ENCODE results near the gene MRPS15.

DNA sequence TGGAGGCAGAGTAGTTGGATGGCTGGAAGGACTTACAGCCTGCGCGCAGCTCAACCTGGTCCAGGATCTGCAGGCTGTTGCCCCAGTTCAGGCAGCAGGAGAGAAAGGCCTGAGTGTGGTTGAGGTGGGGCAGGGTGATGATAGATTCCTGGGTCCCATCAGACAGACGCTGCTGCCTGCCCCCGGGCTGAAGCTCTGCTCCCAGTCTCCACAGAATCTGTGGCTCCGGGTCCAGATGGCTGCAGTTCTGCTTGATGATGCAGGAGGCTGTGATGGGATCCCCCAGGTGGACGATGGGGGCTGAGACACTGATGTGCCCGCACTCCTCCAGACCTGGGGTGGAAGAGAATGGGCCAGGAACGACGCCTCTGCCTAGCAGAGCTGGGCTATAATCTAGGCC, 11.2 kb upstream of the MRPS15 start:
- TF ChIP-seq, protein P1, sequence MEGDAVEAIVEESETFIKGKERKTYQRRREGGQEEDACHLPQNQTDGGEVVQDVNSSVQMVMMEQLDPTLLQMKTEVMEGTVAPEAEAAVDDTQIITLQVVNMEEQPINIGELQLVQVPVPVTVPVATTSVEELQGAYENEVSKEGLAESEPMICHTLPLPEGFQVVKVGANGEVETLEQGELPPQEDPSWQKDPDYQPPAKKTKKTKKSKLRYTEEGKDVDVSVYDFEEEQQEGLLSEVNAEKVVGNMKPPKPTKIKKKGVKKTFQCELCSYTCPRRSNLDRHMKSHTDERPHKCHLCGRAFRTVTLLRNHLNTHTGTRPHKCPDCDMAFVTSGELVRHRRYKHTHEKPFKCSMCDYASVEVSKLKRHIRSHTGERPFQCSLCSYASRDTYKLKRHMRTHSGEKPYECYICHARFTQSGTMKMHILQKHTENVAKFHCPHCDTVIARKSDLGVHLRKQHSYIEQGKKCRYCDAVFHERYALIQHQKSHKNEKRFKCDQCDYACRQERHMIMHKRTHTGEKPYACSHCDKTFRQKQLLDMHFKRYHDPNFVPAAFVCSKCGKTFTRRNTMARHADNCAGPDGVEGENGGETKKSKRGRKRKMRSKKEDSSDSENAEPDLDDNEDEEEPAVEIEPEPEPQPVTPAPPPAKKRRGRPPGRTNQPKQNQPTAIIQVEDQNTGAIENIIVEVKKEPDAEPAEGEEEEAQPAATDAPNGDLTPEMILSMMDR (conservative IDR thresholded peaks at IDR 0.05 in 1 of 2, IDR thresholded peaks at IDR 0.05 in 1 of 2; ENCODE audit: extremely low read depth in 1 of 2, insufficient read depth in 1 of 2, low read depth in 1 of 2, low read length in 2 of 2): no peak
- no peak for TF ChIP-seq EZH2 (IDR thresholded peaks at IDR 0.05; ENCODE audit: borderline replicate concordance, low read length)

All from mammary epithelial cell (primary cell).